ENCODE results near the gene DBH. TPM values are rescaled to one million over a fixed set of nuclear protein-coding genes. Genes with fewer than 3 reads are reported as not detected.

Gene DBH
- total RNA-seq, 1 experiment from 2014 or later = not detected

DNA sequence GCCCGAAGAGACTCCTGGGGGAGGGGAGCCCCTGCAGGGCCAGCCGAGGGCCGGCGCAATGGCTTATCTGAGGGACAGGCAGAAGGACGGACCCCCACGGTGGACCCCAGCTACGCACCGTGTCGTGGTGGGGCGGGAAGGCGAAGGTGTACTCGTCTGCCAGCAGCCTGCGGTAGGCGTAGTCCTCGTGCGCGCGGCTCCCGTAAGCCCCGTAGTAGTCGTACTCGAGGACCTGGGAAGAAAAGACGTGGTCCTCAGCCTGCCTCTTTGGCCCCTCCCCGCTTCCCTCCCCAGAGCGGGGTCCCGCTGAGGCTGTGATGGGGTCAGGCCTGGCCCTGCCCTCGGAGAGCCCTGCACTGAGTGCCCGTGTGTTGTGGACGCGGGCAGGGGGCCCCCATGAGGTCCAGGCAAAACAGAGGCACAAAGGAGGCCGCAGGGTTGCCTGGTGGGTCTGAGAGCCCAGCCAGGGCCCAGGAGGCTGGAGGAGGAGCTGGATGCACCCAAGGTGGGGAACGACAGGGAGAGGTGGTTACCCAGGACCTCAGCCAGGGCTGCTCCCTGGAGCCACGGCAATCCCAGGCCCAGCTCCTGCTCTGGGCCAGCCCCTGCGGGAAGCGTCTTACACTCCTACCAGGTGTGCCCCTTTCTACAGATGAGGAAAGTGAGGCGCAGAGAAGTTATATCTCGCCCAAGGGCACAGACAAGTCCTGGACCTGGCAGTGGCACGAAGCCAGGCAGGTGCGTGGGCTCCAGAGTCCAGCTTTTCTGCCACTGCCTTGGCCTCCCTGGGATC, 66.8 kb downstream of the DBH start:
- H3K4me3 ChIP-seq (ENCODE audit: low read depth, low read length, poor library complexity, severe bottlenecking) = no peak overlapping the region
- no TSS peak for BruUV-seq (replicated peaks)
- TF ChIP-seq, protein P1, sequence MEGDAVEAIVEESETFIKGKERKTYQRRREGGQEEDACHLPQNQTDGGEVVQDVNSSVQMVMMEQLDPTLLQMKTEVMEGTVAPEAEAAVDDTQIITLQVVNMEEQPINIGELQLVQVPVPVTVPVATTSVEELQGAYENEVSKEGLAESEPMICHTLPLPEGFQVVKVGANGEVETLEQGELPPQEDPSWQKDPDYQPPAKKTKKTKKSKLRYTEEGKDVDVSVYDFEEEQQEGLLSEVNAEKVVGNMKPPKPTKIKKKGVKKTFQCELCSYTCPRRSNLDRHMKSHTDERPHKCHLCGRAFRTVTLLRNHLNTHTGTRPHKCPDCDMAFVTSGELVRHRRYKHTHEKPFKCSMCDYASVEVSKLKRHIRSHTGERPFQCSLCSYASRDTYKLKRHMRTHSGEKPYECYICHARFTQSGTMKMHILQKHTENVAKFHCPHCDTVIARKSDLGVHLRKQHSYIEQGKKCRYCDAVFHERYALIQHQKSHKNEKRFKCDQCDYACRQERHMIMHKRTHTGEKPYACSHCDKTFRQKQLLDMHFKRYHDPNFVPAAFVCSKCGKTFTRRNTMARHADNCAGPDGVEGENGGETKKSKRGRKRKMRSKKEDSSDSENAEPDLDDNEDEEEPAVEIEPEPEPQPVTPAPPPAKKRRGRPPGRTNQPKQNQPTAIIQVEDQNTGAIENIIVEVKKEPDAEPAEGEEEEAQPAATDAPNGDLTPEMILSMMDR (conservative IDR thresholded peaks at IDR 0.05; ENCODE audit: low read depth, low read length) = no peak
- no peak for TF ChIP-seq EZH2 (IDR thresholded peaks at IDR 0.05; ENCODE audit: borderline replicate concordance, low read depth, low read length, poor library complexity, severe bottlenecking)
- intact Hi-C loops (cut with micrococcal nuclease; ENCODE audit: unreplicated experiment) = no loop called here
- POLR2A ChIA-PET (ENCODE audit: low non-redundant PET) = no interaction called here
- no peaks in the 10 kb centered on the region for H3K36me3 ChIP-seq (ENCODE audit: insufficient read depth, low read length, poor library complexity, severe bottlenecking)
- no peaks in the 10 kb centered on the region for H3K27me3 ChIP-seq (replicated peaks; ENCODE audit: insufficient read depth, low read depth, low read length, poor library complexity)
- CTCF ChIA-PET = no interaction called here
- H3K4me1 ChIP-seq (ENCODE audit: insufficient read depth, low read length, poor library complexity, severe bottlenecking) = peaks cover 32% of the 10 kb centered on the region
- no peak for DNase-seq (ENCODE audit: low spot score)
- peak overlapping the region; percentile 42 for H3K27ac ChIP-seq (ENCODE audit: low read depth, low read length, poor library complexity, severe bottlenecking)
- H3K9me3 ChIP-seq (ENCODE audit: low read depth, low read length, poor library complexity, severe bottlenecking) = no peaks in the 10 kb centered on the region

DNA sequence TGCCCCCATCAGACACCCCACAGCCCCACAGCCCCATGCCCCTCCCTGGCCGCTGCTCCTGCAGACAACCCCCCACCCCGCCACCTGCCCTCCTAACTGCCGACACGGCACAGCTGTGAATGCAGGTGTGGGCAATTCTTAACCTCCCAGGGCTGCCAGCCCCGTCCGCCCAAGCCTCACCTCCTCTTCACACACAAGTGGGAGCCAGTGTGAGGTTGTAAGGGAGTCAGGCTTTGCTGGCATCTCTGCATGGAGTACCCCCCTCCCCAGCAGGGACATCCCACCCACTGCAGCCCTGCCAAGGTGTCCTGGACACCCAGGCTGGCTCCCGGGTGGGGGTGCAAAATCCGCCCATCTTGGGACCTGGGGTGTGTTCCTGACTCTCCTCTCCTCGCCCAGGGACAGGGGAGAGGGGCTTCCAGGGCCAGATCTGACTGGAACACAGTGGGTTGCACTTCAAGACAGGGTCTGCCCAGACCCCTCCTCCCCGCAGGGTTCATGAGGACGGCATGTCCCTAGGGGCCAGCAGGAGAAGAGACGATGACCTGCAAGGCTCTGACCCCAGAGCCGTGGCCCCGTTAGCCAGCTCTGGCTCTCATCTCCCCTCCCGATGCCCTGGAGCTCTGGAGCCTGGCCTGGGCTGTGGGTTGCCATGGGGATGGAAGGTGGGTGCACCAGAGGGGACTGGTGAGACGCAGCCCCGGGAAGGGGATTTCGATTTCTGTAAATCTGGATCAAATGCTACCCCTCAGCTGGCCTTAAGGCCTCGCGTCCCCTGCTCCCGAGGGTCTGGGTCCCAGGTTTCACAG, 67.6 kb downstream of the DBH start:
- TF ChIP-seq, protein P1 (conservative IDR thresholded peaks at IDR 0.05; ENCODE audit: low read depth, low read length) = no peak
- TF ChIP-seq EZH2 (IDR thresholded peaks at IDR 0.05; ENCODE audit: borderline replicate concordance, low read depth, low read length, poor library complexity, severe bottlenecking) = no peak
- CTCF ChIA-PET = no interaction called here
- H3K27ac ChIP-seq (ENCODE audit: low read depth, low read length, poor library complexity, severe bottlenecking) = no peak overlapping the region
- DNase-seq (ENCODE audit: low spot score) = no peak
- no TSS peak for BruUV-seq (replicated peaks)
- POLR2A ChIA-PET (ENCODE audit: low non-redundant PET) = no interaction called here
- no peaks in the 10 kb centered on the region for H3K9me3 ChIP-seq (ENCODE audit: low read depth, low read length, poor library complexity, severe bottlenecking)
- intact Hi-C loops (cut with micrococcal nuclease; ENCODE audit: unreplicated experiment) = no loop called here
- no peak overlapping the region for H3K4me3 ChIP-seq (ENCODE audit: low read depth, low read length, poor library complexity, severe bottlenecking)
- no peaks in the 10 kb centered on the region for H3K27me3 ChIP-seq (replicated peaks; ENCODE audit: insufficient read depth, low read depth, low read length, poor library complexity)
- H3K36me3 ChIP-seq (ENCODE audit: insufficient read depth, low read length, poor library complexity, severe bottlenecking) = no peaks in the 10 kb centered on the region
- H3K4me1 ChIP-seq (ENCODE audit: insufficient read depth, low read length, poor library complexity, severe bottlenecking) = peaks cover 32% of the 10 kb centered on the region

DNA sequence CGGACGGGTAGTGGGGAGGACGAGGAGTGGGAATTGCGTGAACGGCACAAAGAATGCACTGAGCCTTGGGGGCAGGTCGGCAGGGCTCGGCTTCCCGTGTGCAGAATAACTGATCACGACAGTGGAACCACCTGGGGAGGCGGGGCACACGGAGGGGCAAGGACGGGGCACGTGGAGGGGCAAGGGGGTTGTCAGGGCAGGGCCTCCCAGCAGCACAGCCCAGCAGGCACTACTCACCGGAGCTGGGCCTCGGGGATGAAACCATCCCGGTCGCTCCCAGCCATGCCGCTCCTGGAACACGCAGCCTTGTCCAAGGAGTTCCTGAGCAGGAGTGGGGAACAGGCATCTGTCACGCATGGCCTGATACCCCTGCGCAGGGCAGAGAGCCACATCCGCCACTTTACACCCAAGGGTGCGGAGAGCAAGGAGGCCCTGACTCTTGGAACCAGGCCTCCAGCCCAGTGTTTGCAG, 68.6 kb downstream of the DBH start:
- ChIA-PET CTCF (no interaction called here), POLR2A (ENCODE audit: low non-redundant PET) (no interaction called here)
- intact Hi-C loops (cut with micrococcal nuclease; ENCODE audit: unreplicated experiment) = no loop called here
- Histone ChIP-seq H3K36me3 (ENCODE audit: insufficient read depth, low read length, poor library complexity, severe bottlenecking) (no peaks in the 10 kb centered on the region), H3K4me3 (ENCODE audit: low read depth, low read length, poor library complexity, severe bottlenecking) (no peak overlapping the region), H3K9me3 (ENCODE audit: low read depth, low read length, poor library complexity, severe bottlenecking) (no peaks in the 10 kb centered on the region), H3K27ac (ENCODE audit: low read depth, low read length, poor library complexity, severe bottlenecking) (no peak overlapping the region), H3K4me1 (ENCODE audit: insufficient read depth, low read length, poor library complexity, severe bottlenecking) (peaks cover 32% of the 10 kb centered on the region), H3K27me3 (replicated peaks; ENCODE audit: insufficient read depth, low read depth, low read length, poor library complexity) (no peaks in the 10 kb centered on the region)
- TF ChIP-seq EZH2 (IDR thresholded peaks at IDR 0.05; ENCODE audit: borderline replicate concordance, low read depth, low read length, poor library complexity, severe bottlenecking) = no peak
- TF ChIP-seq, protein P1 (conservative IDR thresholded peaks at IDR 0.05; ENCODE audit: low read depth, low read length) = no peak
- no peak for DNase-seq (ENCODE audit: low spot score)
- no TSS peak for BruUV-seq (replicated peaks)
